Measurements from ENCODE around the gene EEF1A2.
"Not testable (repeated sequence)": the region's sequence is repeated elsewhere in the genome, so short reads cannot be mapped to it uniquely, and the experiment has no call there.

The EEF1A2 gene

GRCh38 chr20:63519668-63520503, 21.0 kb upstream of the EEF1A2 start:
- no peak for DNase-seq

GRCh38 chr20:63518946-63519667, 20.2 kb upstream of the EEF1A2 start:
- no peak for DNase-seq

DNA sequence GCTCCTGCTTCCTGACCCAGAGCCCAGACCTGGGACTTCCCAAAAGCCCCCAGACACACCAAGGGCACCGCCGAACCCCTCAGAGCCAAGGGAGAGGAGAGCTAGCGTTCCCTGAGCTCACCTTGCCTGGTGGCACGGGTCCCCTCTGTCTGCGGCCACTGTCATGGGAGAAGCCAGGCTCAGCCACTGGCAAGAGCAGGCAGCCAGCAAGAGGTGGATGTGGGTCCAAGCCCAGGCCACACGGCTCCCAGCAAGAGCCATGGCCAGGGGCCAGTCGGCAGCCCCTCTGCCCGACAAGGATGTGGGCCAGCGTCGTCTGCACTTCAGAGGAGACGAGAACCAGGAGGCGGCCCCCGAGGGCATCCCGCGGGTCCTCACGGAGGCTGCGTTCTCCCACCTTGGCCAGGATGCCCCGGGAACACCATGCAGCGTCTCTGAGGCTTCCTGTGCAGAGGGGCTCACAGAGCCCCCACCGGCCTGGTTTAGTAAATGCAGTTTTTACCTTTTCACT, 19.5 kb upstream of the EEF1A2 start:
- no peak for DNase-seq

GRCh38 chr20:63517376-63518309, 18.8 kb upstream of the EEF1A2 start:
- no peak for DNase-seq

- not testable (repeated sequence) for DNase-seq
Observed at GRCh38 chr20:63514520-63514919, 15.6 kb upstream of the EEF1A2 start.

DNA sequence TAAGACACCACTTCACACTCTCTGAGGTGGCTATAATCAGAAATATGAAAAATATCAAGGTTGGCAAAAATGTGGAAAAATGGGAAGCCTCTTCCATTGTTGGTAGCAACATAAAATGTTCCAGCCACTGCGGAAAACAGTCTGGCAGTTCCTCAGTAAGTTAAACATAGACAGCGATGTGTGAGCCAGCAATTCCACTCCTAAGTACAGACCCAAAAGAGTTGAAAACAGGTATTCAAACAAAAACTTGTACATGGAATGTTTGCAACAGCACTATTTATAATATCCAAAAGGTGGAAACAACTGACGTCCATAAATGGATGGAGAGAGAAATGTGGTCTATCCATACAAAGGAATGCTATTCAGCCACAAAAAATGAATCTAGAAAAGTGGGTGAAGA, 14.3 kb upstream of the EEF1A2 start:
- no peak for DNase-seq

- no peak for DNase-seq
Observed at GRCh38 chr20:63509088-63509564, 10.2 kb upstream of the EEF1A2 start.

DNA sequence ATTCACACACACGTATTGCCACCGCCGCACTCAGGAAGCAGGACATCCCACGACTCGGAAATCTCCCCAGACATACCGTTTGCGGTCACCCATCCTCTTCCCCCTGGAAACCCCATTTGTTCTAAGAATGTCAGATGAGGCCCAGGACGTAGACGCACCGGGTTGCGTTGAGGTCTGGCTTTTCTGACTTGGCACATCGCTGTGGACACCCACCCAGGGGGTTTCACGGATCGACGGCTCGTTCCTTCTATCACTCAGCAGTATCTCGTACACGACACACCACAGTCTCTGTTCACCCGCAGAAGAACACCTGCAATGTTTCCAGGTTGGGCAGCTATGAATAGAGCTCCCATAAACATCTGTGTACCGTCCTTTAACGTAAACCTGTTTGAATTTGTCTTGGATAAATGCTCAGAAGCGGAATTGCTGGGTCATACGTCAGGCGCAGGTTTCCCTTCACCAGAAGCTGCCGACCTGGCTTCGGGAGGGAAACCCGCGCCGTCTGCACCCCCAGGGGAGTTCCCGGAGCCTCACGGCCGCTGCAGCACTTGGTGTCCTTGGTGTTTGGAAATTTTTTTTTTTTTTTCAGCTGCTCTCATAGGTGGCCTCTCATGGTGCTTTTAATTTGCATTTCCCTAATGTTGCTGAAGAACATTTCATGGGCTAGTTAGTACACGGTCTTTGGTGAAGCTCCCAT, 9.3 kb upstream of the EEF1A2 start:
- no peak for DNase-seq

- DNase-seq: no peak
Observed at GRCh38 chr20:63507083-63507743, 8.3 kb upstream of the EEF1A2 start.

DNA sequence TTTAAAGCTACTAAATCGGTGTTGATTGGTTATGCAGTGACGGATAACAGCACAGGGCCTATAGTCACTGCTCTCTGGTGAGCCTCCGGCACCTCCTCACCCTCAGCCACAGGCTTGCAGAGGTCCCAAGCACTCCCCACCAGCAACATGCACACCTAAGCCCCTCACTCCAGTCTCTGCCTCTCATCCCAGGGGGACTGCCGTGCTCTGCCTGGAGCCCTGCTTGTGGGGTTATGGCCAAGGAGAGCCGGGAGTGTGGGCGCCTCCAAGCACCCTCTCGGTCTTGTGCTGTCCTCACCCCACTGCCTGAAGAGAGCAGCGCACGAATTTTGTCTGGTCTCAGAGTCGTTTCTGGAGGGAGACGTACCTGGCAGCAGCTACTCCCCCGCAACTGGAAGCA, 6.8 kb upstream of the EEF1A2 start:
- no peak for DNase-seq

DNA sequence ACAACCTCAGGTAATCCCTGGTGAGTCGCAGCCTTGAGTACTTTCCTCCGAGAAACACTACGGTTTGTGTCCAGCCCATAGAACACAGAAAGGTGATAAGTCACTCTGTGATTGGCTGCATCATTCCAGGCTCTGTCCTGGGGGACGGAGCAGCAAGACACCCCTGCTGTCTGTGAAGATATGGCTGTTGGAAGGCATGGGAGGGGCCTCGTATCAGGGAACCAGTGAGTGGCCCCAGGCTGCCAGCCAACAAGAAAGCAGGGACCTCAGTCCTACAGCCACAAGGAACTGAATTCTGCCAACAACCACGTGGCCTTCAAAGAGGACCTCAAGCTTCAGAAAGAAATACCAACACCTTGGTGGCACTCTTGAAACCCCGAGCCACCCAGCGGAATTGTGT, 6.4 kb upstream of the EEF1A2 start:
- no peak for DNase-seq

GRCh38 chr20:63504642-63505041, 5.8 kb upstream of the EEF1A2 start:
- no peak for DNase-seq

GRCh38 chr20:63503524-63503923, 4.6 kb upstream of the EEF1A2 start:
- no peak for DNase-seq

DNA sequence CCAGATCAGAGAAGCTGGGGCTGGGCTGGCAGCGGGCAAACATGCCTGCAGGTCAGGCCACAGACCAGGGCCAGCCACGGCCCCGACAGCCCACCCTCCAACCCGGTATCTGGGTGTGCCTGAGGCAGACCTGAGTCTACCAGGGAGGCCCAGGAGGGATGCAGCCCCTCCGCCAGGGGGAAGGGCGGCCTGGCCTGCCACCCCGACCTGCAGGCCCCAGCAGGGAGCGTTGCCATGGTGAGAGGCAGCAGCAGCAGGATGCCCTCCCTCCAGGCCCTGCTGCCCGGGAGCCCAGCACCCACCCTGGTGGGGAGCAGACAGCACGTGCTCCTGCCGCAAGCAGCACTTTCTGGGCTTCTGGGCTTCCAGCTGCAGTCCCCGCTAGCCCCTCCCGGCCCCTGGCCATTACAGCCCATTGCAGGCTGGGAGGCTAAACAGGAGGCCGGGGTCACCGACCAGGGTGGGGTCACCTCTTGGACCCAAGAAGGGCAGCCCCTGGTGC, 3.8 kb upstream of the EEF1A2 start:
- DNase-seq: peak; percentile 48

- DNase-seq: no peak
Observed at GRCh38 chr20:63501818-63502670, 3.2 kb upstream of the EEF1A2 start.

GRCh38 chr20:63500902-63501817, 2.3 kb upstream of the EEF1A2 start:
- no peak for DNase-seq

DNA sequence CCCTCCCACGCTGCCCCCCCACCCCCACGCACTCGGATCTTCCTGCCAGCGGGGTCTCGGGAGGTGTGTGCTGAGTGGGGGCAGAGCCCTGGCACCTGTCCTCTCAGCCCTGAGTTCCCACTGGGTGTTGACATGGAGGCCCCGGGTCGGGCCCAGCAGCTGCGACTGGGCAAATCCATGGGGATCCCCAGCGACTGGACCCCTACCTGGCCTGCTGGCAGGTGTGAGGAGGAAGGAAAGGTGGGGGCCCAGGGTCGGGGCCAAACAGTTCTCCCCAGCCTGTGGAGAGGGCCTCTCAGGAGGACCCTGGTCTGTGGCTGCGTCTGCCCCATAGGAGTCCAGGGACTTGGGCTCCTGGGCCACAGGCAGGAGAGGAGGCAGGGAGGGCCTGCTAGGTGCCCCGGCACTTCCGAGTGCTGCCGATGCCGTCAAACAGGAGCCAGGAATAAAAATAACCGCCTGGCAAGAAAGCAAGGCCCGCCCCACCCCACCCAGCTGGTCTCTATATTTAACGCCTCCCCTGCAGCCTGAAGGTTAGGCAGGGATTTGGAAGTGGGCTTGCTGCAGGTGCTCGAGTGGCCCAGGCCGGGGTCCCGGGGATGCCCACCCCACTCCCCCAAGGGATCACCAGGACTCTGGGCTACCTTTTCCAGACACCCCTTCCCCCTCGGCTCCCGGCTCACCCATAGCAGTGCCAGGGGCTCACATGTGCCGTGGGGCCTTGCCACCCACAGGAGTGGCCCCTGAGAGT, 1.4 kb upstream of the EEF1A2 start:
- DNase-seq: no peak

- DNase-seq: no peak
Observed at GRCh38 chr20:63499338-63499969, 571 bp upstream of the EEF1A2 start.

Measured in NCI-H524 treated with DMSO at 0.1 percent for 48 hours (cell line).